SK-N-SH (cell line): ENCODE results near the gene ATP7B.

Experiments
- CTCF ChIP-seq: fragments of 200-600 bp; sonication (generic); IDR thresholded peaks from 2 replicates; pipeline ENCODE4 v1.6.1; 2017; ENCODE audit warnings: antibody characterized with exemption, mild to moderate bottlenecking, moderate library complexity
- ELF1 ChIP-seq: IDR thresholded peaks from 2 replicates; pipeline ENCODE4 v1.4.0; 2012
- JUND ChIP-seq: IDR thresholded peaks from 2 replicates; pipeline ENCODE4 v1.4.0; 2012
- NFIC ChIP-seq: IDR thresholded peaks from 2 replicates; pipeline ENCODE4 v1.4.0; 2012; ENCODE audit warnings: borderline replicate concordance
- RAD21 ChIP-seq: IDR thresholded peaks from 2 replicates; pipeline ENCODE4 v1.6.1; 2012; ENCODE audit warnings: mild to moderate bottlenecking, low read length
- REST ChIP-seq: IDR thresholded peaks from 2 replicates; pipeline ENCODE4 v1.6.1; 2012; ENCODE audit warnings: mild to moderate bottlenecking, low read depth, low read length, moderate library complexity
- RXRA ChIP-seq: IDR thresholded peaks from 2 replicates; pipeline ENCODE4 v1.4.0; 2012; ENCODE audit warnings: low read depth, mild to moderate bottlenecking, borderline replicate concordance
- SIN3A ChIP-seq: IDR thresholded peaks from 2 replicates; pipeline ENCODE4 v1.6.1; 2012; ENCODE audit warnings: low read depth, mild to moderate bottlenecking, low read length, moderate library complexity, borderline replicate concordance
- SMC3 ChIP-seq: IDR thresholded peaks from 2 replicates; pipeline ENCODE4 v1.6.1; 2012; ENCODE audit warnings: low read depth, low read length, improper control_type of control experiment
- TAF1 ChIP-seq: IDR thresholded peaks from 2 replicates; pipeline ENCODE4 v1.6.1; 2012; ENCODE audit warnings: low read depth, mild to moderate bottlenecking, low read length, moderate library complexity, borderline replicate concordance
- TCF12 ChIP-seq: IDR thresholded peaks from 2 replicates; pipeline ENCODE4 v1.4.0; 2012
- ZBTB33 ChIP-seq: IDR thresholded peaks from 2 replicates; pipeline ENCODE4 v1.4.0; 2012; ENCODE audit warnings: low read depth, borderline replicate concordance

- TF ChIP-seq SIN3A (no peak), RXRA (no peak), NFIC (no peak), CTCF (no peak), TAF1 (no peak), TCF12 (no peak), REST (no peak), JUND (no peak), ELF1 (no peak), ZBTB33 (no peak), SMC3 (no peak), RAD21 (no peak)
Measured at GRCh38 chr13:52043675-52044074, 32.4 kb upstream of the ATP7B start.
